Keratinocyte (primary cell): ENCODE results near the gene MMD2. TPM values are rescaled to one million over a fixed set of nuclear protein-coding genes. Genes with fewer than 3 reads are reported as not detected.

Experiments
- DNase-seq: peaks from one replicate; pipeline ENCODE4 v3.0.0-alpha.2; 2011; ENCODE audit warnings: low read depth, missing footprints, low spot score
- FAIRE-seq: peaks from 2 replicates; lab custom pipeline; 2011; peaks lifted over from hg19 to GRCh38; lab: Jason Lieb, UNC
- H2AFZ ChIP-seq: 2 replicates; pipeline ENCODE4 v1.6.0; 2012; ENCODE audit warnings: low read length, control low read depth, inconsistent platforms; ENCODE audit not compliant: control insufficient read depth
- H3K27ac ChIP-seq: 2 replicates; pipeline ENCODE4 v1.5.1; 2011; ENCODE audit warnings: low read length; ENCODE audit not compliant: control insufficient read depth, insufficient read depth
- H3K27me3 ChIP-seq: 3 replicates; pipeline ENCODE4 v1.6.0; 2011; ENCODE audit warnings: low read length; ENCODE audit not compliant: control insufficient read depth, insufficient read depth; ENCODE audit errors: extremely low read depth
- H3K36me3 ChIP-seq, 2 experiments: 2 replicates in 1 of 2; 3 replicates in 1 of 2; pipeline ENCODE4 v1.5.1; 2011; ENCODE audit warnings: low read length in 2 of 2, mild to moderate bottlenecking in 1 of 2; ENCODE audit not compliant: control insufficient read depth in 2 of 2, insufficient read depth in 2 of 2; ENCODE audit errors: extremely low read depth in 1 of 2
- H3K4me1 ChIP-seq: 3 replicates; pipeline ENCODE4 v1.5.1; 2011; ENCODE audit warnings: low read length; ENCODE audit not compliant: control insufficient read depth, insufficient read depth; ENCODE audit errors: extremely low read depth
- H3K4me2 ChIP-seq: 3 replicates; pipeline ENCODE4 v1.6.0; 2011; ENCODE audit warnings: low read depth, low read length; ENCODE audit not compliant: control insufficient read depth, insufficient read depth; ENCODE audit errors: extremely low read depth
- H3K4me3 ChIP-seq, 3 experiments: fragments of 200-600 bp in 1 of 3; sonication (generic) in 1 of 3; 2 replicates in 2 of 3; 3 replicates in 1 of 3; pipeline ENCODE4 v1.5.1; 2011 to 2016; ENCODE audit warnings: low read length in 3 of 3, mild to moderate bottlenecking in 3 of 3, control low read depth in 2 of 3, inconsistent platforms in 1 of 3, low read depth in 1 of 3, mixed read lengths in 1 of 3, mixed run types in 1 of 3, moderate library complexity in 1 of 3; ENCODE audit not compliant: control insufficient read depth in 2 of 3, insufficient read depth in 2 of 3; ENCODE audit errors: extremely low read depth in 1 of 3
- H3K79me2 ChIP-seq: 2 replicates; pipeline ENCODE4 v1.6.0; 2012; ENCODE audit warnings: low read length; ENCODE audit not compliant: control insufficient read depth, insufficient read depth
- H3K9ac ChIP-seq: 3 replicates; pipeline ENCODE4 v1.6.0; 2011; ENCODE audit warnings: low read length; ENCODE audit not compliant: control insufficient read depth, insufficient read depth; ENCODE audit errors: extremely low read depth
- H3K9me1 ChIP-seq: 3 replicates; pipeline ENCODE4 v1.6.0; 2011; ENCODE audit warnings: low read length; ENCODE audit not compliant: control insufficient read depth, insufficient read depth; ENCODE audit errors: extremely low read depth
- H3K9me3 ChIP-seq: 2 replicates; pipeline ENCODE4 v1.5.1; 2012; ENCODE audit warnings: low read depth, low read length; ENCODE audit not compliant: control insufficient read depth
- H4K20me1 ChIP-seq: 3 replicates; pipeline ENCODE4 v1.6.0; 2011; ENCODE audit warnings: low read length; ENCODE audit not compliant: control insufficient read depth, insufficient read depth; ENCODE audit errors: extremely low read depth
- CTCF ChIP-seq, 3 experiments: IDR thresholded peaks in 1 of 3; conservative IDR thresholded peaks in 1 of 3; optimal IDR thresholded peaks in 1 of 3; 2 replicates in 2 of 3; 3 replicates in 1 of 3; pipeline versions ENCODE3 to v1.5.1; 2011; ENCODE audit warnings: low read length in 3 of 3, mild to moderate bottlenecking in 3 of 3, moderate library complexity in 2 of 3, control low read depth in 1 of 3, inconsistent platforms in 1 of 3; ENCODE audit not compliant: insufficient read depth in 2 of 3; ENCODE audit errors: extremely low read depth in 1 of 3
- EZH2 ChIP-seq: IDR thresholded peaks from one replicate; pipeline ENCODE4 v1.6.1; 2012; ENCODE audit warnings: inconsistent platforms, mild to moderate bottlenecking, low read length, moderate library complexity
- dilution Hi-C: fragments of 300-500 bp; cut with MboI; formaldehyde crosslinking; loops from one replicate; pipeline ENCODE4 v1.7.0; 2020; ENCODE audit warnings: low sequenced_read_pairs; ENCODE audit not compliant: extremely low pct_ligation_motif_present
- polyA minus RNA-seq, 3 experiments: library from RNA; depleted of rRNA, polyadenylated mRNA; stranded (reverse); fragments of >200 nt; gene quantifications; 1 replicate in 1 of 3; 2 replicates in 1 of 3; 3 replicates in 1 of 3; pipeline ENCODE4 v1.2.3, GENCODE V29; 2011
- polyA plus RNA-seq, 5 experiments: library from polyadenylated mRNA; depleted of rRNA in 3 of 5; stranded (reverse) in 3 of 5; stranded (forward) in 1 of 5; unstranded in 1 of 5; fragments of >200 nt; gene quantifications; 1 replicate in 1 of 5; 2 replicates in 3 of 5; 3 replicates in 1 of 5; pipeline versions ENCODE4 v1.2.1 to v1.2.3, GENCODE V29; 2011 to 2012; ENCODE audit warnings: missing spikeins in 2 of 5, low read depth in 1 of 5, low replicate concordance in 1 of 5

MMD2 gene
- not detected in 3 replicates for polyA plus RNA-seq
- polyA plus RNA-seq (2011; ENCODE audit: low read depth), result not detected
- polyA plus RNA-seq (2011; cell fraction: cytosol; rRNA removed), result not detected in 2 replicates
- not detected in 2 replicates for polyA plus RNA-seq (2011; cell fraction: nucleus; rRNA removed)
- not detected in 2 replicates for polyA plus RNA-seq (2012; ENCODE audit: low replicate concordance)
- not detected in 3 replicates for polyA minus RNA-seq
- polyA minus RNA-seq (2011; cell fraction: cytosol; rRNA and poly(A)+ RNA removed), result not detected
- polyA minus RNA-seq (2011; cell fraction: nucleus; rRNA and poly(A)+ RNA removed), result not detected in 2 replicates

- no peaks in the 10 kb centered on the region for H3K79me2 ChIP-seq
- no peaks in the 10 kb centered on the region for H3K4me1 ChIP-seq
- no peak within 1 kb of the TSS for H2AFZ ChIP-seq
- peak; percentile 97 for TF ChIP-seq EZH2
- no peak for TF ChIP-seq CTCF (optimal IDR thresholded peaks at IDR 0.05 in 1 of 3, IDR thresholded peaks at IDR 0.05 in 1 of 3, conservative IDR thresholded peaks at IDR 0.05 in 1 of 3; ENCODE audit: extremely low read depth in 1 of 3, insufficient read depth in 2 of 3, low read length in 3 of 3)
- no peaks in the 10 kb centered on the region for H4K20me1 ChIP-seq
- H3K9me3 ChIP-seq, result no peaks in the 10 kb centered on the region
- no peak within 1 kb of the TSS for H3K4me3 ChIP-seq
- H3K27ac ChIP-seq, result no peak within 1 kb of the TSS
- H3K27me3 ChIP-seq, result peaks cover 20% of the 10 kb centered on the region
- DNase-seq (no peak), FAIRE-seq (no peak)
- no peaks in the 10 kb centered on the region for H3K9me1 ChIP-seq
- no peak within 1 kb of the TSS for H3K9ac ChIP-seq
- no peak within 1 kb of the TSS for H3K4me2 ChIP-seq
- dilution Hi-C loops, result no loop called here
- no peaks in the 10 kb centered on the region for H3K36me3 ChIP-seq
These were observed at the start of gene MMD2 for GRCh38 chr7:4958477-4959301. MMD2 (minus strand) TSS chr7:4959187; CDS start chr7:4959017, 170 bp downstream.

GRCh38 chr7:5005066-5005465 is 46.1 kb upstream of the MMD2 start:
- no peak overlapping the region for H3K9ac ChIP-seq
- no peaks in the 10 kb centered on the region for H3K79me2 ChIP-seq
- FAIRE-seq, result peak; percentile 52
- H3K27me3 ChIP-seq, result no peaks in the 10 kb centered on the region
- H3K9me3 ChIP-seq, result no peaks in the 10 kb centered on the region
- H3K4me3 ChIP-seq, result no peak overlapping the region
- H3K4me1 ChIP-seq, result peaks cover 9% of the 10 kb centered on the region
- no peak overlapping the region for H2AFZ ChIP-seq
- dilution Hi-C loops, result no loop called here
- no peak overlapping the region for H3K27ac ChIP-seq
- TF ChIP-seq CTCF (optimal IDR thresholded peaks at IDR 0.05 in 1 of 3, IDR thresholded peaks at IDR 0.05 in 1 of 3, conservative IDR thresholded peaks at IDR 0.05 in 1 of 3; ENCODE audit: extremely low read depth in 1 of 3, insufficient read depth in 2 of 3, low read length in 3 of 3) (no peak), EZH2 (no peak)
- DNase-seq, result no peak
- H3K36me3 ChIP-seq, result no peaks in the 10 kb centered on the region
- no peaks in the 10 kb centered on the region for H3K9me1 ChIP-seq
- peak overlapping the region; percentile 6 for H3K4me2 ChIP-seq
- no peaks in the 10 kb centered on the region for H4K20me1 ChIP-seq
